Activated CD8-positive, alpha-beta T cell treated with anti-CD3 and anti-CD28 coated beads for 36 hours (primary cell): ENCODE measurements around the gene FBXO48. TPM values are rescaled to one million over a fixed set of nuclear protein-coding genes. Genes with fewer than 3 reads are reported as not detected.

Experiments used
- ATAC-seq: fragments of 200-7000 bp; cut with Tn5 transposase; one replicate; pipeline ENCODE4 v1.10.0; 2021; ENCODE audit warnings: mild to moderate bottlenecking, moderate library complexity
- CTCF ChIA-PET: fragments of 350-600 bp; sonication (Branson Sonifier 250); formaldehyde crosslinking; loops from one replicate; lab custom pipeline; 2021; ENCODE audit warnings: antibody characterized with exemption; lab: Charles Lee
- POLR2A ChIA-PET: fragments of 350-600 bp; sonication (Branson Sonifier 250); formaldehyde crosslinking; loops from one replicate; lab custom pipeline; 2021; ENCODE audit warnings: antibody characterized with exemption; lab: Charles Lee
- DNase-seq: peaks from one replicate; pipeline ENCODE4 v3.0.0-alpha.2; 2020
- H3K27ac Mint-ChIP-seq: one replicate; pipeline ENCODE4 v1.8.0; 2021; ENCODE audit warnings: mild to moderate bottlenecking, mixed read lengths
- H3K27me3 Mint-ChIP-seq: one replicate; pipeline ENCODE4 v1.8.0; 2021; ENCODE audit warnings: mixed read lengths
- H3K36me3 Mint-ChIP-seq: one replicate; pipeline ENCODE4 v1.8.0; 2021; ENCODE audit warnings: low read depth, mixed read lengths
- H3K4me1 Mint-ChIP-seq: one replicate; pipeline ENCODE4 v1.8.0; 2021; ENCODE audit warnings: low read depth, mixed read lengths
- H3K4me3 Mint-ChIP-seq: one replicate; pipeline ENCODE4 v1.8.0; 2021; ENCODE audit warnings: mild to moderate bottlenecking, moderate library complexity, mixed read lengths
- H3K9me3 Mint-ChIP-seq: one replicate; pipeline ENCODE4 v1.8.0; 2021; ENCODE audit warnings: mixed read lengths
- intact Hi-C: fragments of 100-400 bp; cut with micrococcal nuclease; formaldehyde crosslinking; loops from one replicate; pipeline ENCODE4 v1.10.0; 2022
- total RNA-seq, 2 experiments: library from RNA; stranded (reverse); gene quantifications; one replicate each; pipeline ENCODE4 v1.2.3, GENCODE V29; 2021
- TF ChIP-seq, protein P1 (sequence below): fragments of 200-600 bp; IDR thresholded peaks from one replicate; pipeline ENCODE4 v1.8.0; 2022; ENCODE audit warnings: antibody characterized with exemption, mild to moderate bottlenecking

Gene FBXO48
- total RNA-seq, 2 experiments from 2014 or later, result 1.3 to 1.4 TPM

DNA sequence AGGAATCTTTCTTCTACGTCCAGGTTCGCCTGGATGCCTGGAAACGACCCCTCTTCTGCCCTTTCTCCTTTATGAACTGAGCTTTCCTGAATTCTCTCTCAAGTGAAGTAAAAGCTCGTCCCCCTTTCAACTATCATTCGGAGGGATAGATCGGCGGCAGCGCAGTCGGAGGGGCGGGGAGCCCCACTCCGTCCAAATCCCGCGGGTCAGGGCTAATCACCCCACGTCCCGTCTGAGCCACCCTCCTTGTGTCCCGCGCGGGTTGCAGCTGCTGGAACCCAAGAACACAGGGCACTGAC is 367 bp downstream of the FBXO48 start:
- intact Hi-C loops, result loop anchor here (5.0 to 10.0 kb wide), 4 partner anchors 186 to 441 kb away; no protein-coding TSS in a partner anchor
- peak overlapping the region; percentile 92 for H3K4me3 Mint-ChIP-seq
- H3K27ac Mint-ChIP-seq, result peak overlapping the region; percentile 91
- ChIA-PET POLR2A (interaction anchor here (0.7 to 1.9 kb wide), 7 partner anchors 14 to 441 kb away, joined by 3 to 8 read pairs (median 3); no protein-coding TSS in a partner anchor), CTCF (interaction anchor here (0.8 to 9.1 kb wide), 17 partner anchors 11 to 459 kb away, joined by 3 to 139 read pairs (median 4); no protein-coding TSS in a partner anchor)
- TF ChIP-seq, protein P1, sequence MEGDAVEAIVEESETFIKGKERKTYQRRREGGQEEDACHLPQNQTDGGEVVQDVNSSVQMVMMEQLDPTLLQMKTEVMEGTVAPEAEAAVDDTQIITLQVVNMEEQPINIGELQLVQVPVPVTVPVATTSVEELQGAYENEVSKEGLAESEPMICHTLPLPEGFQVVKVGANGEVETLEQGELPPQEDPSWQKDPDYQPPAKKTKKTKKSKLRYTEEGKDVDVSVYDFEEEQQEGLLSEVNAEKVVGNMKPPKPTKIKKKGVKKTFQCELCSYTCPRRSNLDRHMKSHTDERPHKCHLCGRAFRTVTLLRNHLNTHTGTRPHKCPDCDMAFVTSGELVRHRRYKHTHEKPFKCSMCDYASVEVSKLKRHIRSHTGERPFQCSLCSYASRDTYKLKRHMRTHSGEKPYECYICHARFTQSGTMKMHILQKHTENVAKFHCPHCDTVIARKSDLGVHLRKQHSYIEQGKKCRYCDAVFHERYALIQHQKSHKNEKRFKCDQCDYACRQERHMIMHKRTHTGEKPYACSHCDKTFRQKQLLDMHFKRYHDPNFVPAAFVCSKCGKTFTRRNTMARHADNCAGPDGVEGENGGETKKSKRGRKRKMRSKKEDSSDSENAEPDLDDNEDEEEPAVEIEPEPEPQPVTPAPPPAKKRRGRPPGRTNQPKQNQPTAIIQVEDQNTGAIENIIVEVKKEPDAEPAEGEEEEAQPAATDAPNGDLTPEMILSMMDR, result no peak
- H3K9me3 Mint-ChIP-seq, result no peaks in the 10 kb centered on the region
- H3K27me3 Mint-ChIP-seq, result no peaks in the 10 kb centered on the region
- H3K4me1 Mint-ChIP-seq, result peaks cover 41% of the 10 kb centered on the region
- no peaks in the 10 kb centered on the region for H3K36me3 Mint-ChIP-seq
- DNase-seq (no peak), ATAC-seq (peak; percentile 19)

DNA sequence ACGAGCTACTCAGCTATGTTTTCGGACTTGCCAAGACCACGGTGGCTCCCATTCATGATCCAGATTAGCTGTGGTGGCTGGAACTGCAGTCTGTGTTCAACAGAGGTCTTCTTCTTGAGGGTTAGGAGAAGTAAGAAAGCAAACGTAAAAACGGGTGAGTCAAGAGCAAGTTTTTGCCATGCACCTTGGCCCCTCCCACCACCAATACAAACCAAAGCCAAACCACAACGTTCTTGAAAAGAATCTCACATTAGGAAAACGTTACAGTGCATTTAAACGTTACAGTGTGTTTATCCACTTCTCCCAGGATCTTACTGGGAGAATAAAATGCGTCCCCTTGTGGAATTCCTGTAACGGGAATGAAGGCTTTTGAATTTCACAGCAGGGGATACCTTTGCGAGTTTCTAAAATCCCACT is 725 bp downstream of the FBXO48 start:
- peaks cover 41% of the 10 kb centered on the region for H3K4me1 Mint-ChIP-seq

DNA sequence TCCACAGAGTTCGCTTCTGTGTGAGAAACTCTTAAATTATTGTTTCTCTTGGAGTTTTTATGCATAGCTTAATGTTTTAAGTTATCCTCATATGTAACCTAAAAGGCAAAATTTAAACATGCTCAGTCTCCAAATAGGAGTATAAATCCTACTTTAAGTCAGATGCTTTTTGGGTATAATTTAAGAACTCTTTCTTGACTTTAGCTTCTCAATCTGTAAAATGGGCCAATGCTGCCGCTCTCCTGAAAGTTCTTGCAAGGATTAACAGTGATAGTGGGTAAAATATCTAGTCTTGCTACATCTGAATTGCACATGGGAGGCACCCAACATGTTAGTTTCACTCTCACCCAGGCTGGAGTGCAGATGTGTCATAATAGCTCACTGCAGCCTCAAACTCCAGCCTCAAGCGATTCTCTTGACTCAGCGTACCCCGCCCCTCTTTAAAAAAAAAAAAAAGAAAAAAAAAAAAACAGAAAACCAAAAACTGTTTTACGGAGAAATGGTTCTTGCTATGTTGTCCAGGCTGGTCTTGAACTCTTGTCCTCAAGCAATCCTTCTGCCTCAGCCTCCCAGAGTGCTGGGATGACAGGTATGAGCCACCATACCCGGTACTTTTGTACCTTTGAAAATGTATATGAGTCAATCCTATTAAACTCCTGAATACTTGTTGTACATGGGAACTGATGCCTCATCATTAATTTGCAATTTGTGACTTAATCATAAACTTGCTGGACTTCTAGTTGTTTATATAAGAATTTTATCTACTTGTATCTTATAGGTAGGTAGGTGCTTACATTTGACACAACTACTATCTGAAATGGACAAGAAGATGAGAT is 1.8 kb downstream of the FBXO48 start:
- Mint-ChIP-seq H3K27me3 (no peaks in the 10 kb centered on the region), H3K4me3 (peak overlapping the region; percentile 92), H3K9me3 (no peaks in the 10 kb centered on the region), H3K4me1 (peaks cover 41% of the 10 kb centered on the region), H3K27ac (peak overlapping the region; percentile 91), H3K36me3 (no peaks in the 10 kb centered on the region)
- DNase-seq (peak; percentile 72), ATAC-seq (peak; percentile 31)
- CTCF ChIA-PET, result interaction anchor here (0.8 to 9.1 kb wide), 27 partner anchors 9 to 478 kb away, joined by 3 to 139 read pairs (median 5); no protein-coding TSS in a partner anchor
- TF ChIP-seq, protein P1, result no peak
- intact Hi-C loops, result loop anchor here (5.0 to 10.0 kb wide), 4 partner anchors 187 to 442 kb away; no protein-coding TSS in a partner anchor
- POLR2A ChIA-PET, result interaction anchor here (0.7 to 1.0 kb wide), 3 partner anchors 10 to 998 kb away, joined by 3 to 4 read pairs (median 3); no protein-coding TSS in a partner anchor

More for the DNA sequence above, 725 bp downstream of the FBXO48 start:
- ChIA-PET CTCF (interaction anchor here (0.8 to 9.1 kb wide), 23 partner anchors 11 to 477 kb away, joined by 3 to 139 read pairs (median 4); no protein-coding TSS in a partner anchor), POLR2A (interaction anchor here (0.6 to 1.9 kb wide), 9 partner anchors 14 to 997 kb away, joined by 3 to 8 read pairs (median 3); no protein-coding TSS in a partner anchor)
- intact Hi-C loops, result loop anchor here (5.0 to 10.0 kb wide), 4 partner anchors 186 to 441 kb away; no protein-coding TSS in a partner anchor
- Mint-ChIP-seq H3K4me3 (peak overlapping the region; percentile 92), H3K9me3 (no peaks in the 10 kb centered on the region), H3K27ac (peak overlapping the region; percentile 91), H3K27me3 (no peaks in the 10 kb centered on the region), H3K36me3 (no peaks in the 10 kb centered on the region)
- peak; percentile 11 for ATAC-seq
- TF ChIP-seq, protein P1, result no peak
- peak; percentile 79 for DNase-seq

DNA sequence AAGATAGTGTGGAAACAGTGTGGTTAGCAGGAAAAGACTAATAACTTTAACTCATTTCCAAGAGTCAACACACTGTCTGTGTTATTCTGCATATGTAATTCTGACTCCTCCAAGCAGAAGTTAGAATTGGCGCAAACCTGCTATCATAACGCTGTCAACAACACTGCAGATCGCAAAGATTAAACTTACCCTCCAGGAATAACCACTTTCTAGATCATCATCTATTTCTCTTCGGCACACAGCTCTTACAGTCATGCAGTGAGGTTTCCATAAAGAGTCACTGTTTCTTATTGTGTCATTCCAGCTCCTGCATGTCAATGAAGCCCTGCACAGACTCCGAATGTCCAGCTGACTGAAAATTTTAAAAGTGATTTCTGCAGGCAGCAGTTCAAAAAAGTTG is 2.4 kb downstream of the FBXO48 start:
- intact Hi-C loops, result loop anchor here (5.0 to 10.0 kb wide), 4 partner anchors 188 to 443 kb away; no protein-coding TSS in a partner anchor
- Mint-ChIP-seq H3K27ac (no peak overlapping the region), H3K4me1 (peaks cover 36% of the 10 kb centered on the region), H3K27me3 (no peaks in the 10 kb centered on the region), H3K4me3 (no peak overlapping the region), H3K9me3 (no peaks in the 10 kb centered on the region), H3K36me3 (no peaks in the 10 kb centered on the region)
- TF ChIP-seq, protein P1, result no peak
- CTCF ChIA-PET, result interaction anchor here (0.8 to 9.1 kb wide), 22 partner anchors 9 to 842 kb away, joined by 3 to 139 read pairs (median 8); no protein-coding TSS in a partner anchor
- ATAC-seq, result no peak
- no peak for DNase-seq
- POLR2A ChIA-PET, result interaction anchor here (1.0 to 1.1 kb wide), 2 partner anchors 10 to 225 kb away, joined by 3 read pairs; no protein-coding TSS in a partner anchor
